CD8-positive, alpha-beta memory T cell (primary cell): ENCODE data around the gene CCAR1. TPM values are rescaled to one million over a fixed set of nuclear protein-coding genes. Genes with fewer than 3 reads are reported as not detected.
"Not testable (repeated sequence)": the region's sequence is repeated elsewhere in the genome, so short reads cannot be mapped to it uniquely, and the experiment has no call there.

Experiments
- CTCF ChIA-PET: fragments of 350-600 bp; sonication (Branson Sonifier 250); formaldehyde crosslinking; loops from one replicate; lab custom pipeline; 2021; ENCODE audit warnings: antibody characterized with exemption; lab: Charles Lee
- POLR2A ChIA-PET: fragments of 350-600 bp; sonication (Branson Sonifier 250); formaldehyde crosslinking; loops from one replicate; lab custom pipeline; 2021; ENCODE audit warnings: antibody characterized with exemption; lab: Charles Lee
- DNase-seq, 5 donors: peaks; one replicate each; pipeline versions ENCODE4 v3.0.0 to v3.0.0-alpha.2; 2020 to 2022; ENCODE audit warnings: mixed read lengths in 1 of 5
- H3K27ac ChIP-seq: one replicate; pipeline ENCODE4 v1.7.0; 2013; ENCODE audit warnings: low read depth, mild to moderate bottlenecking, low read length, moderate library complexity
- H3K27me3 ChIP-seq: 2 replicates; pipeline ENCODE4 v1.7.0; 2013; ENCODE audit warnings: low read length, mild to moderate bottlenecking; ENCODE audit not compliant: insufficient read depth, poor library complexity, severe bottlenecking
- H3K36me3 ChIP-seq: 2 replicates; pipeline ENCODE4 v1.7.0; 2013; ENCODE audit warnings: mild to moderate bottlenecking, low read length, moderate library complexity; ENCODE audit not compliant: insufficient read depth
- H3K4me1 ChIP-seq: 2 replicates; pipeline ENCODE4 v1.7.0; 2013; ENCODE audit warnings: mild to moderate bottlenecking, low read length, moderate library complexity; ENCODE audit not compliant: insufficient read depth
- H3K4me3 ChIP-seq: 2 replicates; pipeline ENCODE4 v1.7.0; 2013; ENCODE audit warnings: mild to moderate bottlenecking, low read length
- H3K9me3 ChIP-seq: 2 replicates; pipeline ENCODE4 v1.7.0; 2013; ENCODE audit warnings: mild to moderate bottlenecking, low read length
- H3K27ac Mint-ChIP-seq, 8 donors: one replicate each; pipeline ENCODE4 v1.8.0; 2020 to 2021; ENCODE audit warnings: mixed read lengths in 8 of 8, mild to moderate bottlenecking in 6 of 8, inconsistent platforms in 3 of 8, moderate library complexity in 3 of 8
- H3K27me3 Mint-ChIP-seq, 2 donors: one replicate each; pipeline ENCODE4 v1.8.0; 2020 to 2021; ENCODE audit warnings: mixed read lengths in 2 of 2, mild to moderate bottlenecking in 1 of 2, moderate library complexity in 1 of 2
- H3K36me3 Mint-ChIP-seq, 3 donors: one replicate each; pipeline ENCODE4 v1.8.0; 2020 to 2021; ENCODE audit warnings: mixed read lengths in 3 of 3, inconsistent platforms in 1 of 3, mild to moderate bottlenecking in 1 of 3
- H3K4me1 Mint-ChIP-seq, 3 donors: one replicate each; pipeline ENCODE4 v1.8.0; 2020 to 2021; ENCODE audit warnings: mixed read lengths in 3 of 3, inconsistent platforms in 1 of 3, mild to moderate bottlenecking in 1 of 3
- H3K4me3 Mint-ChIP-seq, 7 donors: one replicate each; pipeline ENCODE4 v1.8.0; 2020 to 2021; ENCODE audit warnings: mixed read lengths in 7 of 7, mild to moderate bottlenecking in 6 of 7, moderate library complexity in 4 of 7, inconsistent platforms in 2 of 7
- H3K9me3 Mint-ChIP-seq, 5 donors: one replicate each; pipeline ENCODE4 v1.8.0; 2020 to 2022; ENCODE audit warnings: mixed read lengths in 5 of 5, mild to moderate bottlenecking in 3 of 5, moderate library complexity in 2 of 5, inconsistent platforms in 1 of 5
- polyA plus RNA-seq: library from polyadenylated mRNA; unstranded; fragments of 300-500 nt; fragmentation: Illumina TruSeq; gene quantifications from one replicate; pipeline ENCODE4 v1.2.3, GENCODE V29; 2021
- total RNA-seq, 2 experiments: library from RNA; stranded (reverse); gene quantifications; one replicate each; pipeline ENCODE4 v1.2.3, GENCODE V29; 2021

Gene CCAR1
- total and polyA plus RNA-seq, 3 experiments from 2014 or later = 49.4 to 147 (median 132) TPM

- H3K4me3 Mint-ChIP-seq, H3K9me3 Mint-ChIP-seq, H3K9me3 ChIP-seq, H3K4me3 ChIP-seq, H3K27me3 Mint-ChIP-seq, DNase-seq, CTCF ChIA-PET, POLR2A ChIA-PET, H3K27me3 ChIP-seq, H3K4me1 ChIP-seq, H3K27ac ChIP-seq: not testable (repeated sequence)
- H3K27ac Mint-ChIP-seq = peak overlapping the region in 2 of 8 donors; percentile 32 to 79
- peaks cover 52% of the 10 kb centered on the region for H3K36me3 ChIP-seq
- H3K4me1 Mint-ChIP-seq = peaks cover 14 to 40% (median 37%) of the 10 kb centered on the region in 3 donors
- H3K36me3 Mint-ChIP-seq = peaks cover 4 to 84% (median 10%) of the 10 kb centered on the region in 3 donors
Observed at GRCh38 chr10:68735739-68736138, 14.7 kb downstream of the CCAR1 start.

- peaks cover 53% of the 10 kb centered on the region for H3K36me3 ChIP-seq
- H3K27ac ChIP-seq, CTCF ChIA-PET, DNase-seq, H3K9me3 ChIP-seq, H3K9me3 Mint-ChIP-seq, H3K4me3 Mint-ChIP-seq, H3K4me3 ChIP-seq, H3K27me3 Mint-ChIP-seq, H3K4me1 ChIP-seq, H3K27ac Mint-ChIP-seq, H3K27me3 ChIP-seq, POLR2A ChIA-PET: not testable (repeated sequence)
- peaks cover 12 to 16% (median 16%) of the 10 kb centered on the region in 3 donors for H3K4me1 Mint-ChIP-seq
- peaks cover 4 to 83% (median 5%) of the 10 kb centered on the region in 3 donors for H3K36me3 Mint-ChIP-seq
Observed at GRCh38 chr10:68740676-68741075, 19.6 kb downstream of the CCAR1 start.

DNA sequence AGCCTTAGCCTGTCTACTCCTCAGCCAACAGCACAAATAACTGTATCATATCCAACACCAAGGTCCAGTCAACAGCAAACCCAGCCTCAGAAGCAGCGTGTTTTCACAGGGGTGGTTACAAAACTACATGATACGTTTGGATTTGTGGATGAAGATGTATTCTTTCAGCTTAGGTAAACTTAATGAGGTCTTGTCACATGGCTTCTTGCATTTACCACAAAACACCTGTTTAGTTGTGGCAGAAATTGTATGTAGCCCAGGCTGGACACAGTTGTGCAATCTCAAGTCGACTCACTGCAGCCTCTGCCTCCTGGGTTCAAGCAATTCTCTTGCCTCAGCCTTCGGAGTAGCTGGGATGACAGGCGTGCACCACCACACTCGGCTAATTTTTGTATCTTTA is 21.4 kb downstream of the CCAR1 start:
- Histone ChIP-seq H3K36me3 (peaks cover 46% of the 10 kb centered on the region), H3K9me3 (no peaks in the 10 kb centered on the region), H3K27ac (no peak overlapping the region), H3K27me3 (no peaks in the 10 kb centered on the region), H3K4me1 (no peaks in the 10 kb centered on the region), H3K4me3 (no peak overlapping the region)
- Mint-ChIP-seq H3K9me3 (no peaks in the 10 kb centered on the region), H3K36me3 (peaks cover 0 to 78% (median 5%) of the 10 kb centered on the region in 3 donors), H3K27me3 (no peaks in the 10 kb centered on the region), H3K4me1 (peaks cover 6 to 11% (median 10%) of the 10 kb centered on the region in 3 donors), H3K4me3 (no peak overlapping the region), H3K27ac (peak overlapping the region in 1 of 8 donors; percentile 17)
- POLR2A ChIA-PET = interaction anchor here (0.6 kb wide), 1 partner anchor 47 kb away, joined by 3 read pairs; no protein-coding TSS in a partner anchor
- CTCF ChIA-PET = no interaction called here
- no peak for DNase-seq

- Mint-ChIP-seq H3K4me1 (peaks cover 0 to 3% (median 0%) of the 10 kb centered on the region in 3 donors), H3K9me3 (no peaks in the 10 kb centered on the region), H3K27me3 (no peaks in the 10 kb centered on the region), H3K27ac (peak overlapping the region in 3 of 8 donors; percentile 18 to 68 (median 29)), H3K36me3 (peaks cover 12 to 85% (median 20%) of the 10 kb centered on the region in 3 donors), H3K4me3 (no peak overlapping the region)
- no peak for DNase-seq
- Histone ChIP-seq H3K27me3 (no peaks in the 10 kb centered on the region), H3K36me3 (peaks cover 52% of the 10 kb centered on the region), H3K9me3 (no peaks in the 10 kb centered on the region), H3K4me3 (no peak overlapping the region), H3K4me1 (no peaks in the 10 kb centered on the region), H3K27ac (no peak overlapping the region)
- CTCF ChIA-PET = no interaction called here
- POLR2A ChIA-PET = no interaction called here
Observed at GRCh38 chr10:68752711-68753350, 31.8 kb downstream of the CCAR1 start.

- H3K36me3 Mint-ChIP-seq = peaks cover 9 to 78% (median 16%) of the 10 kb centered on the region in 3 donors
- Histone ChIP-seq H3K4me3 (no peak overlapping the region), H3K36me3 (peaks cover 54% of the 10 kb centered on the region), H3K9me3 (no peaks in the 10 kb centered on the region), H3K4me1 (no peaks in the 10 kb centered on the region), H3K27ac (no peak overlapping the region), H3K27me3 (no peaks in the 10 kb centered on the region)
- no peaks in the 10 kb centered on the region for H3K9me3 Mint-ChIP-seq
- no peak overlapping the region for H3K4me3 Mint-ChIP-seq
- CTCF ChIA-PET = no interaction called here
- peaks cover 0 to 3% (median 0%) of the 10 kb centered on the region in 3 donors for H3K4me1 Mint-ChIP-seq
- no peaks in the 10 kb centered on the region for H3K27me3 Mint-ChIP-seq
- POLR2A ChIA-PET = no interaction called here
- DNase-seq = no peak
- H3K27ac Mint-ChIP-seq = peak overlapping the region in 1 of 8 donors; percentile 81
Observed at GRCh38 chr10:68756246-68756645, 35.2 kb downstream of the CCAR1 start.

GRCh38 chr10:68756766-68757165 is 35.7 kb downstream of the CCAR1 start:
- no peak overlapping the region for H3K4me3 Mint-ChIP-seq
- H3K9me3 Mint-ChIP-seq = no peaks in the 10 kb centered on the region
- DNase-seq = no peak
- POLR2A ChIA-PET = no interaction called here
- Histone ChIP-seq H3K4me3 (no peak overlapping the region), H3K36me3 (peaks cover 54% of the 10 kb centered on the region), H3K9me3 (no peaks in the 10 kb centered on the region), H3K4me1 (no peaks in the 10 kb centered on the region), H3K27me3 (no peaks in the 10 kb centered on the region), H3K27ac (no peak overlapping the region)
- peak overlapping the region in 1 of 8 donors; percentile 33 for H3K27ac Mint-ChIP-seq
- H3K36me3 Mint-ChIP-seq = peaks cover 9 to 78% (median 14%) of the 10 kb centered on the region in 3 donors
- CTCF ChIA-PET = no interaction called here
- H3K4me1 Mint-ChIP-seq = peaks cover 0 to 3% (median 0%) of the 10 kb centered on the region in 3 donors
- no peaks in the 10 kb centered on the region for H3K27me3 Mint-ChIP-seq

DNA sequence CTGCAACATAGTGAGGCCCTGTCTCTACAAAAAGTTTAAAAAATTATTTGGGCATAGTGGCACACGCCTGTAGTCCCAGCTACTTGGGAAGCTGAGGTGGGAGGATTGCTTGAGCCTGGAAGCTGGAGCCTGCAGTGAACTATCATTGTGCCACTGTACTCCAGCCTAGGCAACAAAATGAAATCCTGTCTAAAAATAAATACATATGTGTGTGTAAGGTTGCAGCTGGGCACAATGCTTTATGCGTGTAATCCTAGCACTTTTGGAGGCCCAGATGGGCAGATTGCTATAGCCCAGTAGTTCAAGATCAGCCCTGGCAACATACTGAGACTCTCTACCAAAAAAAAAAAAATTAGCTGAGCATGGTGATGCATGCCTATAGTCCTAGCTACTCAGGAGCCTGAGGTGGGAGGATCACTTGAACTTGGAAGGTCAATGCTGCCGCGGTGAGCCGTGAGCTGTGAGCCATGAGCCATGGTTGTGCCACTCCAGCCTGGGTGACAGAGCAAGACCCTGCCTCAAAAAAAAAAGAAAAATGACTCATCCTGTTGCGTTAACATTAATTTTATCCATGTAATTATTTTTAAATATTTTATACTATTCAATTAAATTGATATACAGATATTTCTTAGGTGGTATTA is 38.3 kb downstream of the CCAR1 start:
- Histone ChIP-seq H3K27me3 (no peaks in the 10 kb centered on the region), H3K4me3 (no peak overlapping the region), H3K36me3 (peaks cover 41% of the 10 kb centered on the region), H3K27ac (no peak overlapping the region), H3K9me3 (no peaks in the 10 kb centered on the region), H3K4me1 (no peaks in the 10 kb centered on the region)
- Mint-ChIP-seq H3K27me3 (no peaks in the 10 kb centered on the region), H3K4me1 (peaks cover 1 to 13% (median 7%) of the 10 kb centered on the region in 3 donors), H3K4me3 (no peak overlapping the region), H3K36me3 (peaks cover 2 to 69% (median 12%) of the 10 kb centered on the region in 3 donors), H3K9me3 (no peaks in the 10 kb centered on the region), H3K27ac (no peak overlapping the region)
- no peak for DNase-seq
- ChIA-PET CTCF (no interaction called here), POLR2A (no interaction called here)

DNA sequence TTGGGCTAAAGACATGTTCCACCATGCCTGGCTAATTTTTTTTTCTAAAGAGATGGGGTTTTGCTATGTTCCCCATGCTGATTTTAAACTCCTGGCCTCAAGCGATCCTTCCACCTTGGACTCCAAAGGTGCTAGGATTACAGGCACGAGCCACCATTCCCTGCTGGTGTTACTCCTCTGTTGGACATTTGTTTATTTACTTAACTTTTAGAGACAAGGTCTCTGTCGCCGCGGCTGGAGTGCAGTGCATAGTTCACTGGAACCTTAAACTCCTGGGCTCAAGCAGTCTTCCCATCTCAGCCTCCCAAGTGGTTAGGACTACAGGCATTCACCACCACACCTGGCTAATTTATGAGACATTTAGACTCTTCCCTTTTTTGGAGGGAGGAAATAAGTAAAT is 38.9 kb downstream of the CCAR1 start:
- Histone ChIP-seq H3K4me3 (no peak overlapping the region), H3K27ac (no peak overlapping the region), H3K36me3 (peaks cover 37% of the 10 kb centered on the region), H3K4me1 (no peaks in the 10 kb centered on the region), H3K27me3 (no peaks in the 10 kb centered on the region), H3K9me3 (no peaks in the 10 kb centered on the region)
- Mint-ChIP-seq H3K27ac (no peak overlapping the region), H3K4me1 (peaks cover 4 to 20% (median 13%) of the 10 kb centered on the region in 3 donors), H3K27me3 (no peaks in the 10 kb centered on the region), H3K4me3 (no peak overlapping the region), H3K9me3 (no peaks in the 10 kb centered on the region), H3K36me3 (peaks cover 3 to 70% (median 15%) of the 10 kb centered on the region in 3 donors)
- DNase-seq = no peak
- POLR2A ChIA-PET = no interaction called here
- CTCF ChIA-PET = interaction anchor here (0.6 kb wide), 1 partner anchor 264 kb away, joined by 3 read pairs; no protein-coding TSS in a partner anchor
